Keratinocyte (primary cell): ENCODE measurements around the gene ARHGAP24. TPM values are rescaled to one million over a fixed set of nuclear protein-coding genes. Genes with fewer than 3 reads are reported as not detected.

Experiments
- DNase-seq: peaks from one replicate; pipeline ENCODE4 v3.0.0-alpha.2; 2011; ENCODE audit warnings: low read depth, missing footprints, low spot score
- FAIRE-seq: peaks from 2 replicates; lab custom pipeline; 2011; peaks lifted over from hg19 to GRCh38; lab: Jason Lieb, UNC
- H2AFZ ChIP-seq: 2 replicates; pipeline ENCODE4 v1.6.0; 2012; ENCODE audit warnings: low read length, control low read depth, inconsistent platforms; ENCODE audit not compliant: control insufficient read depth
- H3K27ac ChIP-seq: 2 replicates; pipeline ENCODE4 v1.5.1; 2011; ENCODE audit warnings: low read length; ENCODE audit not compliant: control insufficient read depth, insufficient read depth
- H3K27me3 ChIP-seq: 3 replicates; pipeline ENCODE4 v1.6.0; 2011; ENCODE audit warnings: low read length; ENCODE audit not compliant: control insufficient read depth, insufficient read depth; ENCODE audit errors: extremely low read depth
- H3K36me3 ChIP-seq, 2 experiments: 2 replicates in 1 of 2; 3 replicates in 1 of 2; pipeline ENCODE4 v1.5.1; 2011; ENCODE audit warnings: low read length in 2 of 2, mild to moderate bottlenecking in 1 of 2; ENCODE audit not compliant: control insufficient read depth in 2 of 2, insufficient read depth in 2 of 2; ENCODE audit errors: extremely low read depth in 1 of 2
- H3K4me1 ChIP-seq: 3 replicates; pipeline ENCODE4 v1.5.1; 2011; ENCODE audit warnings: low read length; ENCODE audit not compliant: control insufficient read depth, insufficient read depth; ENCODE audit errors: extremely low read depth
- H3K4me2 ChIP-seq: 3 replicates; pipeline ENCODE4 v1.6.0; 2011; ENCODE audit warnings: low read depth, low read length; ENCODE audit not compliant: control insufficient read depth, insufficient read depth; ENCODE audit errors: extremely low read depth
- H3K4me3 ChIP-seq, 3 experiments: fragments of 200-600 bp in 1 of 3; sonication (generic) in 1 of 3; 2 replicates in 2 of 3; 3 replicates in 1 of 3; pipeline ENCODE4 v1.5.1; 2011 to 2016; ENCODE audit warnings: low read length in 3 of 3, mild to moderate bottlenecking in 3 of 3, control low read depth in 2 of 3, inconsistent platforms in 1 of 3, low read depth in 1 of 3, mixed read lengths in 1 of 3, mixed run types in 1 of 3, moderate library complexity in 1 of 3; ENCODE audit not compliant: control insufficient read depth in 2 of 3, insufficient read depth in 2 of 3; ENCODE audit errors: extremely low read depth in 1 of 3
- H3K79me2 ChIP-seq: 2 replicates; pipeline ENCODE4 v1.6.0; 2012; ENCODE audit warnings: low read length; ENCODE audit not compliant: control insufficient read depth, insufficient read depth
- H3K9ac ChIP-seq: 3 replicates; pipeline ENCODE4 v1.6.0; 2011; ENCODE audit warnings: low read length; ENCODE audit not compliant: control insufficient read depth, insufficient read depth; ENCODE audit errors: extremely low read depth
- H3K9me1 ChIP-seq: 3 replicates; pipeline ENCODE4 v1.6.0; 2011; ENCODE audit warnings: low read length; ENCODE audit not compliant: control insufficient read depth, insufficient read depth; ENCODE audit errors: extremely low read depth
- H3K9me3 ChIP-seq: 2 replicates; pipeline ENCODE4 v1.5.1; 2012; ENCODE audit warnings: low read depth, low read length; ENCODE audit not compliant: control insufficient read depth
- H4K20me1 ChIP-seq: 3 replicates; pipeline ENCODE4 v1.6.0; 2011; ENCODE audit warnings: low read length; ENCODE audit not compliant: control insufficient read depth, insufficient read depth; ENCODE audit errors: extremely low read depth
- EZH2 ChIP-seq: IDR thresholded peaks from one replicate; pipeline ENCODE4 v1.6.1; 2012; ENCODE audit warnings: inconsistent platforms, mild to moderate bottlenecking, low read length, moderate library complexity
- dilution Hi-C: fragments of 300-500 bp; cut with MboI; formaldehyde crosslinking; loops from one replicate; pipeline ENCODE4 v1.7.0; 2020; ENCODE audit warnings: low sequenced_read_pairs; ENCODE audit not compliant: extremely low pct_ligation_motif_present
- polyA plus RNA-seq, 5 experiments: library from polyadenylated mRNA; depleted of rRNA in 3 of 5; stranded (reverse) in 3 of 5; stranded (forward) in 1 of 5; unstranded in 1 of 5; fragments of >200 nt; gene quantifications; 1 replicate in 1 of 5; 2 replicates in 3 of 5; 3 replicates in 1 of 5; pipeline versions ENCODE4 v1.2.1 to v1.2.3, GENCODE V29; 2011 to 2012; ENCODE audit warnings: missing spikeins in 2 of 5, low read depth in 1 of 5, low replicate concordance in 1 of 5
- TF ChIP-seq, protein P1 (sequence below), 3 experiments: IDR thresholded peaks in 1 of 3; conservative IDR thresholded peaks in 1 of 3; optimal IDR thresholded peaks in 1 of 3; 2 replicates in 2 of 3; 3 replicates in 1 of 3; pipeline versions ENCODE3 to v1.5.1; 2011; ENCODE audit warnings: low read length in 3 of 3, mild to moderate bottlenecking in 3 of 3, moderate library complexity in 2 of 3, control low read depth in 1 of 3, inconsistent platforms in 1 of 3; ENCODE audit not compliant: insufficient read depth in 2 of 3; ENCODE audit errors: extremely low read depth in 1 of 3

ARHGAP24 gene
- polyA plus RNA-seq, 1 donor (not counting 4 experiments of a cell fraction or from before 2014, with no cell fraction given) = 0.87 TPM

DNA sequence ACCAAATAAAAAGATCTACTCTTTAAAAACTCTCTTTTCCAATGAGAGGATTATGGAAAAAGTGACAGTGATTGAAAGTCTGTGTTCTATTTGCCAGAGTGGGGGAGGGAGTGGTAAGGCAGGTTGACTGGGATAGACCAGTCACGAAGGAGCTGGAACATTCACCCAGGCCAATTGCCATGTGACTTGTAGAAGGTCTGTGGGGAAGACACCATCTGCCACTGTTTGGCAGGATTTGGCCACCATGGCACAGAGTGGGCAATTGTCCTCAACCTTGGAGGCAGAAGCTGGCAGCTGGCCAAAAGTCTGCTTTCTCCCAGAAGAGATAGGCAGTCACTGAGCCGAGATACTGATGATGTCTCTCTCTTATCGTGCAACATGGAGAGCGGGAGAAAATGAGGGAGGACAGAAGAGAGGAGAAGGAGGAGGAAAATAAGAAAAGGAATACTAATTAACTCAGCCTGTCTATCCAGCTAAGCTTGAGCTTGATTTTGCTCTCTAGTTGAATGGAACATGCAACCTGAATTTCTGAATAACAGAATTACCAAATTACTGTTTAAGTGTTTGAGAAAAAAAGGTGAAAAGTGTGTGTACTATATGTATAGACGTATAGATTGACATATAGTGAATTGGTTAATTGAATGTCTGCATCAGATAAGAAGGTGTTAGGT, 267.1 kb downstream of the ARHGAP24 start:
- H3K4me3 ChIP-seq = no peak overlapping the region
- H3K9me3 ChIP-seq = no peaks in the 10 kb centered on the region
- no peak overlapping the region for H3K4me2 ChIP-seq
- FAIRE-seq (no peak), DNase-seq (no peak)
- no peaks in the 10 kb centered on the region for H3K36me3 ChIP-seq
- H3K27ac ChIP-seq = no peak overlapping the region
- no peaks in the 10 kb centered on the region for H3K9me1 ChIP-seq
- TF ChIP-seq, protein P1, sequence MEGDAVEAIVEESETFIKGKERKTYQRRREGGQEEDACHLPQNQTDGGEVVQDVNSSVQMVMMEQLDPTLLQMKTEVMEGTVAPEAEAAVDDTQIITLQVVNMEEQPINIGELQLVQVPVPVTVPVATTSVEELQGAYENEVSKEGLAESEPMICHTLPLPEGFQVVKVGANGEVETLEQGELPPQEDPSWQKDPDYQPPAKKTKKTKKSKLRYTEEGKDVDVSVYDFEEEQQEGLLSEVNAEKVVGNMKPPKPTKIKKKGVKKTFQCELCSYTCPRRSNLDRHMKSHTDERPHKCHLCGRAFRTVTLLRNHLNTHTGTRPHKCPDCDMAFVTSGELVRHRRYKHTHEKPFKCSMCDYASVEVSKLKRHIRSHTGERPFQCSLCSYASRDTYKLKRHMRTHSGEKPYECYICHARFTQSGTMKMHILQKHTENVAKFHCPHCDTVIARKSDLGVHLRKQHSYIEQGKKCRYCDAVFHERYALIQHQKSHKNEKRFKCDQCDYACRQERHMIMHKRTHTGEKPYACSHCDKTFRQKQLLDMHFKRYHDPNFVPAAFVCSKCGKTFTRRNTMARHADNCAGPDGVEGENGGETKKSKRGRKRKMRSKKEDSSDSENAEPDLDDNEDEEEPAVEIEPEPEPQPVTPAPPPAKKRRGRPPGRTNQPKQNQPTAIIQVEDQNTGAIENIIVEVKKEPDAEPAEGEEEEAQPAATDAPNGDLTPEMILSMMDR (optimal IDR thresholded peaks at IDR 0.05 in 1 of 3, IDR thresholded peaks at IDR 0.05 in 1 of 3, conservative IDR thresholded peaks at IDR 0.05 in 1 of 3; ENCODE audit: extremely low read depth in 1 of 3, insufficient read depth in 2 of 3, low read length in 3 of 3) = no peak
- TF ChIP-seq EZH2 = no peak
- no peaks in the 10 kb centered on the region for H3K27me3 ChIP-seq
- no peak overlapping the region for H3K9ac ChIP-seq
- peaks cover 30% of the 10 kb centered on the region for H3K4me1 ChIP-seq
- H4K20me1 ChIP-seq = no peaks in the 10 kb centered on the region
- no peaks in the 10 kb centered on the region for H3K79me2 ChIP-seq
- H2AFZ ChIP-seq = no peak overlapping the region
- dilution Hi-C loops = no loop called here

DNA sequence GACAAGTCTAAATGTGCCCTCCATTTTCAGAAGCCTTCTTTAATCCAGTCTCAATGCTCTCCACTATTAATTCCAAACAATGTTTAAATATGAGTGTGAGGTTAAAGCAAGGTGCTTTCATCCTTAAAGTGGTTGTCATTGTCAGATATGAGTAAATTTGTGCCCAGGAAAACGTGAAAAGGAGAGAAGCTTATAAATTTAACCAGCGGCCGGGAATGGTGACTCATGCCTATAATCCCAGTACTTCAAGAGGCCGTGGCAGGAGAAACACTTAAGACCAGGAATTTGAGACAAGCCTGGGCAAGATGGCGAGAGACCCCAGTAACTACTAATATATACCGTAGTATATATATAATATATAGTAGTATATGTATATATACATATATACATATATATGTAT, 270.0 kb downstream of the ARHGAP24 start:
- Histone ChIP-seq H3K4me2 (peak overlapping the region; percentile 51), H2AFZ (peak overlapping the region; percentile 58), H3K27me3 (no peaks in the 10 kb centered on the region), H3K4me1 (peaks cover 21% of the 10 kb centered on the region), H3K27ac (peak overlapping the region; percentile 20), H3K9me3 (no peaks in the 10 kb centered on the region), H3K4me3 (peak overlapping the region in 1 of 3 experiments; percentile 14), H3K79me2 (no peaks in the 10 kb centered on the region), H3K36me3 (no peaks in the 10 kb centered on the region), H3K9ac (no peak overlapping the region), H3K9me1 (no peaks in the 10 kb centered on the region), H4K20me1 (no peaks in the 10 kb centered on the region)
- no peak for TF ChIP-seq EZH2
- TF ChIP-seq, protein P1 (optimal IDR thresholded peaks at IDR 0.05 in 1 of 3, IDR thresholded peaks at IDR 0.05 in 1 of 3, conservative IDR thresholded peaks at IDR 0.05 in 1 of 3; ENCODE audit: extremely low read depth in 1 of 3, insufficient read depth in 2 of 3, low read length in 3 of 3) = no peak
- dilution Hi-C loops = no loop called here
- peak; percentile 9 for DNase-seq
- FAIRE-seq = no peak
